Measurements from ENCODE around the gene GOLGA6L10.
"Not testable (repeated sequence)": the region's sequence is repeated elsewhere in the genome, so short reads cannot be mapped to it uniquely, and the experiment has no call there.

Gene GOLGA6L10

DNA sequence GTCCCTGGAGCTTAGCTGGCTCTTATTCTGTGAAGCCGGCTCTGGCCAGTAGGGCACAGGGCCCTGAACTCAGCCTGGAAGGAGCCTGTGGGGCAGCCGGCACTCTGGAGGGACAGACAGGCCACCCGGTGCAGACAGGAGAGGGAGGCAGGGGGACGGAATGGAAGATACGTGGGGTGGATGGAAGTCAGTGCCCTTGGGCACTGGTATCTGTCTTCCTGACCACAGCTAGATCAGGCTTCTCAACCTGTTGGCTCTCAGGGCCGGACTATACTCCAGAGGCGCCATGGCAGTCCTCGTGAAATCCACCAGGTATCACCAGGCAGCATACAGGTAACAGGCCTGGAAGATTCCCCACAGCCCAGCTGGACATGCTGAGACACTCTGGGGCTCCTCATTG lies 10.7 kb downstream of the GOLGA6L10 start:
- not testable (repeated sequence) for DNase-seq

DNA sequence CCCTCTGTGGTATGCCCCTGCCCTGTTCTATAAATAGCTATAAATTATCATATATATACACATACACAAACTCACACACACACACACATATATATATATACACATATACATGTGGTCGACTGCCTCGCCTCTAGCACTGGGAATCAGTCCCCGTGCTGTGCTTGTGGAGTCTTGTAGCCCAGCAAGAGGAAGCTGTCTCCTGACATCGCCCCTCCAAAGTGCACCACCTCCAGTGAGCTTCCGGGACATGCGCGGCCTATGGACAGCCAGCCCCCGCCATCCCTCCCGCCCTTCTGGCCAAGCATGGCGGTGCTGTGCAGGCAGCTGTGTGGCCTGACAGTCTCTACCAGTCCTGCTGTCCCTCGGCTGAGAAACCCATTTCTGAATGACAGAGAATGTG lies 11.2 kb downstream of the GOLGA6L10 start:
- not testable (repeated sequence) for DNase-seq

DNA sequence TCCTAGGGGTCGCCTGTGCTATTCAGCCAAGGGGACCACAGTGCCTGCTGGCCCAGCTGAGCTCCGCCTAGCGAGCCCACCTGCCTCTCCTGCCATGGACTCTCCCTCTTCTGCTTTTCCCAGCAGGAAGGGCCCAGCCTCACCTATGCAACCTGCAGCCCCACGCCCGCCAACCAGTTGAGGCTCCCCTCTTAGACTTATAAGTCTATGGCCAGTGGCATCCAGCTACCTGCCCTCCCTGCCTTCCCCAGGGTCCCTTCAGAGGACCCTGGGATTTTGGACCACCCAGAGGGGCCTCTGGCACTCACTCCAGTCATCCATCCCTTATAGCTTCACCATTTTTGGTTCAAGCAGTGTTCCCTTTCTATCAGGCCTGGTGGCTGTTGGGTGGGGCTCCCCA lies 12.2 kb downstream of the GOLGA6L10 start:
- not testable (repeated sequence) for DNase-seq

DNA sequence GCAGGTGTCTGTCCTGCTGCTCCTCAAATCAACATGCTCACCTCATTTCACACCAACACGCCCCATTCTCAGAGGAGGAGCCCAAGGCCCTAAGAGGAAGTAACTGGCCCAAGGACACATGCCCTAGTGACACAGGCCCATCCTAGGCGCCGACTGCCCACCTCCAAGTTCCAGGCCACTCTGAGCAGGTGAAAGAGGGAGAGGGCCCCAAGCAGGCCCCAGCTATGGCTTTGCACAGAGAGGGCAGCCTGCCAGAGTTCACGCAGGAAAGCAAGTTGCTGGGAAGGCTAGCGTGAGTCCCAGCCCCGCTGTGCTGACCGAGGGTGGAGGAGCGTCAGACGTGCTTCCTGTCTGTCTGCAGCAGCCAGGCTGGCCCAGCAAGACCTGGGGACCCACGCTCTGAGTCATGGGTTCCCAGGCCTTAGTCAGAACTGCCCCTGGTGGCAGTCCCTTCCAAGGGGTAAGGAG lies 13.1 kb downstream of the GOLGA6L10 start:
- not testable (repeated sequence) for DNase-seq

DNA sequence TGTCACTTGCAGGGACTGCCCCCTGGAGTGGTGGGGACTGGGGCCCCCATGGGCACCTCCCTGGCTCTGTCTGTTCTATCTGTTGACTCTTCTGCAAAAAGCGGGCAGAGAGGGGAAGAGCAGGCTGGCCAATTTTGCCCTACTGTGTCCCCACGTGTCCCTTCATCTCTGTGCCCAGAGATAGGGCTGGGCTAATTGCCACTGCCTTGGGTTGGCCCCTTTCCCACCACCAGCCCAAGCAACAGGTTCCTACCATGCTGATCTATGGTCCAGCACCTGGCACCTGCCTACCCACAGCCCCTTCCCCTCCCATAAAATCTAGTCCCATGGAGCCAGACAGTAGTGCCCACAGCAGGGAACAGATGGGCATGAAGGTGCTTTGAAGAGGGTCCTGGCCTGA lies 14.3 kb downstream of the GOLGA6L10 start:
- not testable (repeated sequence) for DNase-seq

DNA sequence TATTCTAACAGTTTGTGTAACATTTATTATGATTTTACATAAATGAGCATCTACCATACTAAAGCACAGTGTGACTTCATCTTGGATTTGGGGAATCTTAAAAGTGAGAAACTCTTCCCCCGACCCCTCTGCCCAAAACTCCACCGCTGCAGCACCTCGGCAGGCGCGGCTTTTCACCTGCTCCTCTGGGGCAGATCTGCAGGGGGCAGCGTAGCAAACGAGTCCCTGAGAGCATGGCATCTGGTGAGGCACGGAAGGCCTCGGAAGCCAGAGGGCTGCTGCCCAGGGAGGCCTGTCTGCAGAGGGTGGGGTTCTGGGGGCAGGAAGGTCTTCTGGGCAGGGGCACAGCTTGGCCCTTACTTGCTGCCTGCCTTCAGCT lies 14.7 kb downstream of the GOLGA6L10 start:
- not testable (repeated sequence) for DNase-seq

DNA sequence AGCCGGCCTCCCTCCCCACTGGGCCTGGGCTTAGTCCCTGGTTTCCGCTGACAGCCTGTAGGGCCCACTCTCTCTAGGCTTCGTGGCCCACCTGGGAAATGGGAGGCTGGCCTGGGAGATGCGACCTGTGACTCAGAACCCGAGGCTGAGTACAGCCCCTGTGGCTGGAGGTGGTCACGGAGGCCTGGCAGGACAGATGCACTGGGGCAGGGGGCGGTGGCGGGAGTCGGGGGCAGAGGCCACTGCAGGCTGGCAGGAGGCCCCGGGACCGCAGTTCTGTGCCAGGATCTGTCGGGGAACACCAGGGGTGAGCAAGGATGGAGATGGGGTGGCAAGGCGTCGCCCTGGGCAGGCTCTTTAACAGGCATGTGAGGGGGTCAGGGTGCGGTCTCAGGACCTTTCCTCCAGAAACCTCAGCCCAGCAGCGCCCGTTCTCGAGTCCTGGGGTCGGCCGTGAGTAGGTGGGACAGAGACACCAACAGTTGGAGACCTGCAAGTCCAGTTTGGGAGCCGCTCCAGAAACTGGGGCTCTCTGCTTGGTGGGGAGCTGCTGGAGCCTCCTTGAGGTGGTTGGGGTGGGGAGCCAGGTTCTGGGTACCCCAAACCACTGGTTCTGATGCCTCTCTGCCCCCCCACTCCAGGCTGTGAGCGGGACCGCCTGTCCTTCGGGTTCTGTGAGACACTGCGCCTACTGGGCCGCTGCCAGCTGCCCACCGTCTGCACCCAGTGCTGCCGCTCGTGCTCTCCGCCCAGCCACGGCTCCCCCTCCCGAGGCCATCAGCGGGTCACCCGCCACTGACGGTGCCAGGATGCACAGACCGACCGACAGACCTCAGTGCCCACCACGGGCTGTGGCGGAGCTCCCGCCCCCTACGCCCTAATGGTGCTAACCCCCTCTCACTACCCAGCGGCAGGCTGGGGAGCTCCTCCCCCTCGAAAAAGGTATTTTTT lies 15.4 kb downstream of the GOLGA6L10 start:
- not testable (repeated sequence) for DNase-seq

DNA sequence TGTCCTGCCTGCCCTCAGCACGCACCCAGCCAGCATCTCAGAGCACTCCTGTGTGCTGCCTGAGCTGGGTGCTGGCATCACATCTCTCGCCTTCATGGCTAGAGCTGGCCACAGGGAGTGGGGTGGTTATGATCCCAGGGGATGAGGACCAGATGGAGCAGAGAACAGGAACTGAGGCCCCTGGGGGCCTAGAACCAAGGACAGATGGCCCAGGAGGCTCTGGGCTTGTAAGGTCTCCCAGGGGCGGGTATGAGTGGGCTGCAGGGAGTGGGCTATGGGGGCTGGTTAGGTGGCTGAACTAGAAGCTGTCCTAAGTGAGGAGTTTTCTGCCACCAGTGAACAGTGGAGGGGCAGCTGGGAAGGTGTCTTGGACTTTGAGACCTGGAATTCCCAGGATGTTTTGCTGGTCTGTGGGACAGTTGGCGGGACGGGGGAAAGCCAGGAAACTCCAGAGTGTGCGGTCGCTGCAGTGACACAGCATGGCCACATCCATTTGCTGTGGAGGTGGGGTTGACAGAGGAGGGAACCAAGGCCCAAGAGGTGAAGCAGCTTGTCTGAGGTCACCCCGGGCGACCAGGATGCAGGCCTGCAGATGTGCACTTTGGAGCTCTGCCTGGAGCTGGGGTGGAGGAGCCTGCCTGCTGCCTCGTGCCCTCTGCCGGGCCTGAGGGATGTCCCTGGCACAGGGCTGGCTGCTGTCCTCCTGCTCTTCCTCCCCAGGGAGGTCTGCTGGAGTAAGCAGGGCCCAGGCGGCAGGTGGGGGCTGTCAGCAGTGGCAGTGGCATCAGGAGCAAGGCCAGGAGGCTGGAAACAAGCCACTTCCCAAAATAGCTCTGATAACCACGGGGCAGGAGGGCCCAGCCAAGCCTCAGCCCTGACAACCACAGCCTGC lies 16.3 kb downstream of the GOLGA6L10 start:
- DNase-seq, result not testable (repeated sequence)

DNA sequence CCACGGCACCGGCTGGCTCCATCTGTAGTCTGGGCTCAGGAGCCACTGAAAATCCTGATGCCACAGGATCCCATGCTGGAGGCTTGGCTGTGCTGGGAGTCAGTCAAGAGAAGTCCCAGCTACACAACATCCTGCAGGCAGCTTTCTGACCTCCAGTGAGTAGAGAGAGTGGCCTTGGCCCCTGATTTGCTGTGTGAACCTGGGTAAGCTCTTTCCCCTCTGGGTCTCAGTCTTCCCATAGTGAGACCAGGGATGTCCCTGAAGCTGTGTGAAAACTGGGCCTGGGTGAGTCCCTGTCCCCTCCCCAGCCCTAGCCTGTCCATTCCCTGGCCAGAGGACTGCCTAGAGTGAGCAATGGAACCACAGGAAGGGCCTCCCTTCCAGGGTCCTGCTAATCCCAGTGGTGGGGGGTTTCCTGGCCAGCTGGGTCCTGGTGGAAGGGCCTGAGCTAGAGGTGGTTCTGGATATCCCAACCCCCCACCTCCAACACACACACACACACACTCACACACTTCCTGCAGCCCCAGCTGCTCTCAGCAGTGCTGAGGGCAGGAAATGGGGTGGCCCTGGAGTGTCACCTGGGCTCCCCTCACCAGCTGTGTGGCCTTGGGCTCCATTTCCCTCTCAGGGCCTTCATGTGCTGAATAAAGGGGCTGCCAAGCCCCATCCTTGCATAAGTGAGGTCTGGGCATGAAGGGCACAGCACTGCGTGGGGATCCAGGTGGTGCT lies 17.5 kb downstream of the GOLGA6L10 start:
- peak in 1 of 2 donors; percentile 2 for DNase-seq

DNA sequence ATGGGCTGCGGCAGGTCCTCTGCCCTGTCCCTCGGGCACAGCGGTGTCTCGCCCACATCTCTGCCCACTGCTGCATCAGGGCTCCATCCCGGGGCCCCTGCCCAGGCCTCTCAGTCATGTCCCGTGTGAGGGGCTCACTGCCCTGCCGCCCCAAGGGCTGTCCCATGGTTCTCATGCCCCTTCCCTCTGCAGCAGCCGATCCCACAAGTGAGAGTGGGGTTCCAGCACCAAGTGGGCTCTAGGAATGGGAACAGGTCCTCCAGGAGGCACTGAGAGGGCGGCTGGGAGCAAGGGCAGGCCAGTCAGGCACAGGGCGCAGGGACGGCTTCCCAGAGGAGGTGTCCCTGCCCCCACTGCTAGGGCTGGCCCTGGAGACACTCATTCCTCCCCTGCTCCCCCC lies 18.4 kb downstream of the GOLGA6L10 start:
- not testable (repeated sequence) for DNase-seq

DNA sequence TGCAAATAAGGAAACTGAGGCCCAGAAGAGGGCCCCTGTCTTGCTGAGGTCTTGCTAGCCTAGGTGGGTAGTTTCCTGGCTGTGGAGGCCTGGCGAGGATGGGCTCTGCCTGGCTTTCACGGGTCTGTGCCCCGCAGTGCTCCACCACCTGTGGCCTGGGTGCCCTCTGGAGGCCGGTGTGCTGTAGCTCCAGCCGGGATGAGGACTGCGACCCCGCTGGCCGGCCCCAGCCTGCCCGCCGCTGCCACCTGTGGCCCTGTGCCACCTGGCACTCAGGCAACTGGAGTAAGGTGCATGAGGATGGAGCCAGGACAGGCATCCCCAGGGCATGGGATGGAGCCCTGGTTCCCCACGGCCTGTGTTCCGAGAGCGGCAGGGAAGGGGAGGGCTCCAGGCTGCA lies 20.2 kb downstream of the GOLGA6L10 start:
- not testable (repeated sequence) for DNase-seq

DNA sequence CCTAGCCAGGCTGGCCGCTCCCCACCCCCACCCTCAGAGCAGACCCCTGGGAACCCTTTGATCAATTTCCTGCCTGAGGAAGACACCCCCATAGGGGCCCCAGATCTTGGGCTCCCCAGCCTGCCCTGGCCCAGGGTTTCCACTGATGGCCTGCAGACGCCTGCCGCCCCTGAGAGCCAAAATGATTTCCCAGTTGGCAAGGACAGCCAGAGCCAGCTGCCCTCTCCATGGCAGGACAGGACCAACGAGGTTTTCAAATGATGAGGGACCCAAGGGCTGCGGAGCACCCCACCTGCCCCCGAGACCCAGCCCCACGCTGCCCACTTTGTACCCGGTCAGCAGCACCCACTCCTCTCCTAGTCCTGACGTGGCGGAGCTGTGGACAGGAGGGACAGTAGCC lies 21.9 kb downstream of the GOLGA6L10 start:
- not testable (repeated sequence) for DNase-seq

DNA sequence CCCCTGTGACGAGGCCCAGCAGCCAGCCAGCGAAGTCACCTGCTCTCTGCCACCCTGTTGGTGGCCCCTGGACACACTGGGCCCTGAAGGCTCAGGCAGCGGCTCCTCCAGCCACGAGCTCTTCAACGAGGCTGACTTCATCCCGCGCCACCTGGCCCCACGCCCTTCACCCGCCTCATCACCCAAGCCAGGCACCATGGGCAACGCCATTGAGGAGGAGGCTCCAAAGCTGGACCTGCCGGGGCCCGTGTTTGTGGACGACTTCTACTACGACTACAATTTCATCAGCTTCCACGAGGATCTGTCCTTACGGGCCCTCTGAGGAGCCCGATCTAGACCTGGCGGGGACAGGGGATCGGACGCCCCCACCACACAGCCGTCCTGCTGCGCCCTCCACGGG lies 22.4 kb downstream of the GOLGA6L10 start:
- not testable (repeated sequence) for DNase-seq

DNA sequence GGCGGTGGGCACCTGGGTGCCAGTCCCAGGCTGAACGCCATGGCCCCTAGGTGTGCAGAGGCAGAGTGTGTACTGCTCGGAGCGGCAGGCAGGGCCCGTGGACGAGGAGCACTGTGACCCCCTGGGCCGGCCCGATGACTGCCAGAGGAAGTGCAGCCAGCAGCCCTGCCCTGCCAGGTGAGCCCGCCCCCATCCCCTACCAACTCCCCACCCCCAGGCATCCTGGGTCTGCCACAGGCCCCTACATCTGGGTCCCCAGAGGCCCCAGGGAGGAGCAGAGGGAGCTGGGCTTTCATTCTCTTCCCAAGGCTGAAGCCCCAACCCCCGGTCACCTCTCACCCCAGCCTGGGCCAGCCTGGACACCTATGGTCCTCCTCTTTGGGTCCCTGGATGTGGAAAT lies 23.6 kb downstream of the GOLGA6L10 start:
- DNase-seq, result not testable (repeated sequence)

DNA sequence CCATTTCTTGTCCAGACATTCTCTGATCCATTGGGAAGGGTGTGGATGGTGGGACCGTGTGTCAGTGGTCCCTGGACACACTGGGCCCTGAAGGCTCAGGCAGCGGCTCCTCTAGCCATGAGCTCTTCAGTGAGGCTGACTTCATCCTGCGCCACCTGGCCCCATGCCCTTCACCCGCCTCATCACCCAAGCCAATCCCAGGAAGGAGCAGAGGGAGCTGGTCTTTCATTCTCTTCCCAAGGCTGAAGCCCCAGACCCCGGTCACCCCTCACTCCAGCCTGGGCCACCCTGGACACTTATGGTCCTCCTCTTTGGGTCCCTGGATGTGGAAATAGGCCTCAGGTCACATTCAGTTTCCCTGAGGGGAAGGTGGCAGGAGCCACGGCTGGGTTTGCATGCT lies 24.4 kb downstream of the GOLGA6L10 start:
- DNase-seq, result not testable (repeated sequence)

DNA sequence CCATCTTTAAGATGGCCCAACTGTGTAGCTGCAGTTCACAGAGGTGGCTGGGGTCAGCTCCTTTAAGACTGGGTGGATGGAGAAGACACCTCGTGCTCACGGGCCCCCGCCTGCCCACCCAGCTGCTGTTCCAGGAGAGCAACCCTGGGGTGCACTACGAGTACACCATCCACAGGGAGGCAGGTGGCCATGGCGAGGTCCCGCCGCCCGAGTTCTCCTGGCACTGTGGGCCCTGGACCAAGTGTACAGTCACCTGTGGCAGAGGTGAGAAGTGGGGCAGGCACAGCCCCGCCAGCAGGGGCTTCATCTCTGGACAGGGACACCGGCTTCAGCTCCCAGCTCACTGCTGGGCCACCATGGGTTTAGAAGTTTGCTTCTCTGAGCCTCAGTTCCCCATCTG lies 26.8 kb downstream of the GOLGA6L10 start:
- DNase-seq, result not testable (repeated sequence)

DNA sequence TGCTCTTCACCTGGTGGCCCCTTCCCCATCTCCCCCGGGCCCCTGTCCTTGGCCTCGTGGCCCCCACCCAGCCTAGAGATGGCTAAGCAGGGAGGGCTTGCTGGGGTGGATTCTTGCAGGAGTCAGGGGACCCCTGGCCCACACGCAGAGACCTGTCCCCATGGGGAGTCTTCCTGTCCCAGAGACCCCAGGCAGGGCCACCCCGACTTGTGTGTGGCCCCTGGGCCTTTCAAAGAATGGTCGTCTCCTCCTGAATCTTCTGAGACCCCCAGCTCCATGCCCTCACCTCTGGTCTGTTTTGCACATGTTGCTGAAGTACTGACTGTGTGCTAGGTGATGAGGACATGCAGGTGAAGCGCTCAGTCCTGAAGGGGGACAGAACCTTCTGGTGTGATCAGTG lies 28.4 kb downstream of the GOLGA6L10 start:
- DNase-seq, result not testable (repeated sequence)

DNA sequence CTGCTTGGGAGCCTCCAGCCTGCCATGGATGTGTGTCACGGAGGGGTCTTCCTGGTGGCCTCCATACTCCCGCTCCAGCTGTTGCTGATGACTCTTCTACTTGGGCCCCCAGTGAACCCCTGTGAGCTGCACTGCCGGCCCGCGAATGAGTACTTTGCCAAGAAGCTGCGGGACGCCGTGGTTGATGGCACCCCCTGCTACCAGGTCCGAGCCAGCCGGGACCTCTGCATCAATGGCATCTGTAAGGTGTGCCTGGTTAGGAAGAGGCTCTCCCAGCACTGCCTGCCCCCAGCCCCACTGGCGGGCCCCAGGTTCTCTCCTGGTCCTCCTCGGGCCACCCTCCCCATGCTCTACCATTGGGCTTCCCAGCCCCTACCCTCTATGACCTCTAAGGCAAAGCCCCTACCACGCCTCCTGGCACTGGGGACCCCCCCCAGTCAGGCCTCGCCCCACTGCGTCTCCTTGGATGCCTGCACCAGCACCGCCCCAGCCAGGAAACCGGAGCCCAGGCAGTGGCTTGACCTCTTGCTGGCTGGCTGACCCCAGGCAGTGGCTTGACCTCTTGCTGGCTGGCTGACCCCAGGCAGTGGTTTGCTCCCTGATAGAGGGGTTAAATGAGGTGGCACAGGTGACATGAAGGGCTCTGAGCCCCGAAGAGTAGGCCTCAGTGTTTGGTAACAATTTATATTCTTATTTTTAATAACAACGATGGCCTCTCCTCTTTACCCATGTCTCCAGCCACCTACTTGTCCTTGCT lies 29.6 kb downstream of the GOLGA6L10 start:
- not testable (repeated sequence) for DNase-seq

DNA sequence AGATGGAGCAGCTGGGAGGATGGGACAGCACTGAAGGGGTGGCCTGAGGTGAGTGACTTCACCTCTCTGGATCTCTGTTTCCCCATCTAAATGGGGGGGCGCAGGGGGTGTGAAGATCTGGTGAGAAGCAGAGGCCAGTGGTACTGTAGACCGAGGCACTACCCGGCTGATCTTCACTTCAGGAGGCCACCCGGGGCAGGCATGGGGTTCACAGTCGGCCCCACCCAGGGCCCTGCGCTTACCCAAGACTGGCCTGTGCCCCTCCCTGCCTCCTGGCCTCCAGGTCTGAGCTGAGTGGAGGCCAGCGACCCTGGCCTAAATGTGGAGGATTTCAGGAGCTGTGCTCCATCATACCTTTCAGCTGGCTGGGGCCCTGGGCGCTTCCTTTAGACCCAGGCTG lies 31.0 kb downstream of the GOLGA6L10 start:
- DNase-seq, result not testable (repeated sequence)

DNA sequence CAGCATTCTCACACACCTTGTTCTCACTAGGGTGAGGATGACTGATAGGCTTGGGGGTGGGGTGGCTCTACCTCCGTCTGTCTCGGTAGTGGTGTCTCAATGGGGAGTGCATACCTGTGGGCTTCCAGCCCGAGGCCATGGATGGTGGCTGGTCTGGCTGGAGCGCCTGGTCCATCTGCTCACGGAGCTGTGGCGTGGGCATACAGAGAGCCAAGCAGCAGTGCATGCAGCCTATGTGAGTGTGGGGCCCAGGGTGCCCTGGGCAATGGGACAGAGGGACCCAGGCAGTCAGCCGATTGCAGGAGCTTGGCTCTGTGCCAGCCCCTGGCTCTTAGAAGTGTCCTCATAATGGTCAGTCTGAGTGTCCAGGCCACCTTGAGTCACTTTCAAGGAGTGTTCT lies 31.8 kb downstream of the GOLGA6L10 start:
- not testable (repeated sequence) for DNase-seq

DNA sequence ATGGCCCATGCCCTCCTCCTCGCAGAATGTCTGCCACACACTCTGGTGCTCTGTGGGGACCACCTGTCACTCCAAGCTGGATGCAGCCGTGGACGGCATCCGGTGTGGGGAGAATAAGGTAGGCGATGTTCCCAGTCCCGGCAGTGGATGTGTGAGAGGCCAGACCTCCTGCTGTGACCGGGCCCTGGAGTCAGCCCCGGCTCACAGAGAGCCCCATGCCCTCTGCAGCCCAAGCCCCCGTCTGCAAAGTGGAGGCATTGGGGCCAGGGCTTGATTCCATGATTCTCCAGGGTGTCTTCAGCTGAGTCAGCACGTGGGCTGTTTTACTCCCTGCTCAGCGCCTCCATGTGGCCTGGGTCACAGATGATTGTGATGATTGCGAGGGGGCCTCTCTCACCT lies 32.2 kb downstream of the GOLGA6L10 start:
- no peak for DNase-seq
